Measurements from ENCODE around the gene PALMD.

The PALMD gene

GRCh38 chr1:99673315-99673714 is 27.4 kb downstream of the PALMD start:
- Histone ChIP-seq H3K4me2 (ENCODE audit: low read depth, low read length, poor library complexity, severe bottlenecking) (no peak overlapping the region), H3K9ac (ENCODE audit: low read depth, low read length, poor library complexity, severe bottlenecking) (no peak overlapping the region), H3F3A (ENCODE audit: low read depth) (no peaks in the 10 kb centered on the region), H3K9me3 (ENCODE audit: insufficient read depth, low read depth, low read length) (no peaks in the 10 kb centered on the region), H2AFZ (ENCODE audit: low read length) (no peak overlapping the region), H3K9me2 (replicated peaks; ENCODE audit: low read depth, low read length) (0 out of 2 replicates have a peak, but pooled peaks cover 5% of the 10 kb centered on the region), H3K79me2 (ENCODE audit: insufficient read depth, low read length) (no peaks in the 10 kb centered on the region), H4K20me1 (ENCODE audit: insufficient read depth, low read length, poor library complexity, severe bottlenecking) (no peaks in the 10 kb centered on the region), H3K27me3 (ENCODE audit: insufficient read depth, low read length, poor library complexity, severe bottlenecking) (no peaks in the 10 kb centered on the region), H3K4me3 (ENCODE audit: low read length, poor library complexity, severe bottlenecking) (no peak overlapping the region), H3K4me1 (ENCODE audit: insufficient read depth, low read length, poor library complexity, severe bottlenecking) (no peaks in the 10 kb centered on the region), H3K36me3 (ENCODE audit: insufficient read depth, low read length) (no peaks in the 10 kb centered on the region)
- TF ChIP-seq, protein P1, sequence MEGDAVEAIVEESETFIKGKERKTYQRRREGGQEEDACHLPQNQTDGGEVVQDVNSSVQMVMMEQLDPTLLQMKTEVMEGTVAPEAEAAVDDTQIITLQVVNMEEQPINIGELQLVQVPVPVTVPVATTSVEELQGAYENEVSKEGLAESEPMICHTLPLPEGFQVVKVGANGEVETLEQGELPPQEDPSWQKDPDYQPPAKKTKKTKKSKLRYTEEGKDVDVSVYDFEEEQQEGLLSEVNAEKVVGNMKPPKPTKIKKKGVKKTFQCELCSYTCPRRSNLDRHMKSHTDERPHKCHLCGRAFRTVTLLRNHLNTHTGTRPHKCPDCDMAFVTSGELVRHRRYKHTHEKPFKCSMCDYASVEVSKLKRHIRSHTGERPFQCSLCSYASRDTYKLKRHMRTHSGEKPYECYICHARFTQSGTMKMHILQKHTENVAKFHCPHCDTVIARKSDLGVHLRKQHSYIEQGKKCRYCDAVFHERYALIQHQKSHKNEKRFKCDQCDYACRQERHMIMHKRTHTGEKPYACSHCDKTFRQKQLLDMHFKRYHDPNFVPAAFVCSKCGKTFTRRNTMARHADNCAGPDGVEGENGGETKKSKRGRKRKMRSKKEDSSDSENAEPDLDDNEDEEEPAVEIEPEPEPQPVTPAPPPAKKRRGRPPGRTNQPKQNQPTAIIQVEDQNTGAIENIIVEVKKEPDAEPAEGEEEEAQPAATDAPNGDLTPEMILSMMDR (conservative IDR thresholded peaks at IDR 0.05; ENCODE audit: low read length) = no peak
- no peak for TF ChIP-seq EZH2phosphoT487 (IDR thresholded peaks at IDR 0.05; ENCODE audit: borderline replicate concordance)

DNA sequence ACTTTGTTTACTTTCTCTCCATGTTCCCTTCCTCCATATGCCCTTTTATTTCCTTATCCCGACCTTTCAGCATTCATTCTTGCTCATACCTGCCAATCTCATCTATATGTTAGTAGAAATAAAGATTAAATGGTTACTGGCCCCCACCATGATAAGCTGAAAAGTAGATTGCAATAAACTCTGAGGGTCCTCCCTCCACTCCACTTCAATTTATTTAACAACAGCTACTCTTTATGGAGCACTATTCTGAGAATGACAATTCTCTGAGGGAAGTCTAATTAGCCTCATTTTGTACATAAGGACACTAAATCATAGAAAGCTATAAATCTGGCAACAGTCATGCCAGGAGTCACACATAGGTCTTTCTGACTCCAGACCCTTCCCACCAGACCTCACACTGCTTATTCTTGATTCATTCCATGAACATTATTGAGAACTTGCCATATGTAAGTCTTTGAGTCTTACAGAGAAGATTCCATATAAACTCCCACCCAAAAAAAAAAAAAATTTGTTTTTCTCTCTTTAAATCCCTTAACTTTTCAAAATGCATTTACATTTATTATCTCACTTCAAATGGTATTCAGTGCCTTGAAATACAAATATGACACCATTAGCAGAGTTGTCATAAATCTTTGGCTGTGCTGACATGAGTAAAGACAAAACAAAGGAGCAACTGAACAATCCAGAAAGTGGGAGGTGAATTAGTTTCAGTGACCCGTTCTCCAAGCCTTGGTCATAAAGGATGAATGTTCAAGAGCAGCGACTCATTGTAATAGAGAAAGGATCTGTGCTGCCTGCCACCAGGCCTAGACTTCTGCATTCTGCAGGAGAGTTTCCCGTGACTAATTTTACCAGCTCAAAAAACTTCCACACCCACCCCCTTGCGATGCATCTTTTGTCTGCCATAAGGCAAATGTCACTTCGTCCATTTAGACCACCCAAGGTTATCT is 28.5 kb downstream of the PALMD start:
- Histone ChIP-seq H3K79me2 (ENCODE audit: insufficient read depth, low read length) (no peaks in the 10 kb centered on the region), H3K4me2 (ENCODE audit: low read depth, low read length, poor library complexity, severe bottlenecking) (no peak overlapping the region), H3K9me3 (ENCODE audit: insufficient read depth, low read depth, low read length) (no peaks in the 10 kb centered on the region), H3K27me3 (ENCODE audit: insufficient read depth, low read length, poor library complexity, severe bottlenecking) (no peaks in the 10 kb centered on the region), H3F3A (ENCODE audit: low read depth) (no peaks in the 10 kb centered on the region), H3K9ac (ENCODE audit: low read depth, low read length, poor library complexity, severe bottlenecking) (no peak overlapping the region), H3K4me1 (ENCODE audit: insufficient read depth, low read length, poor library complexity, severe bottlenecking) (no peaks in the 10 kb centered on the region), H3K36me3 (ENCODE audit: insufficient read depth, low read length) (no peaks in the 10 kb centered on the region), H2AFZ (ENCODE audit: low read length) (no peak overlapping the region), H3K9me2 (replicated peaks; ENCODE audit: low read depth, low read length) (0 out of 2 replicates have a peak, but pooled peaks cover 5% of the 10 kb centered on the region), H3K4me3 (ENCODE audit: low read length, poor library complexity, severe bottlenecking) (no peak overlapping the region), H4K20me1 (ENCODE audit: insufficient read depth, low read length, poor library complexity, severe bottlenecking) (no peaks in the 10 kb centered on the region)
- TF ChIP-seq EZH2phosphoT487 (IDR thresholded peaks at IDR 0.05; ENCODE audit: borderline replicate concordance) = no peak
- TF ChIP-seq, protein P1 (conservative IDR thresholded peaks at IDR 0.05; ENCODE audit: low read length) = no peak

DNA sequence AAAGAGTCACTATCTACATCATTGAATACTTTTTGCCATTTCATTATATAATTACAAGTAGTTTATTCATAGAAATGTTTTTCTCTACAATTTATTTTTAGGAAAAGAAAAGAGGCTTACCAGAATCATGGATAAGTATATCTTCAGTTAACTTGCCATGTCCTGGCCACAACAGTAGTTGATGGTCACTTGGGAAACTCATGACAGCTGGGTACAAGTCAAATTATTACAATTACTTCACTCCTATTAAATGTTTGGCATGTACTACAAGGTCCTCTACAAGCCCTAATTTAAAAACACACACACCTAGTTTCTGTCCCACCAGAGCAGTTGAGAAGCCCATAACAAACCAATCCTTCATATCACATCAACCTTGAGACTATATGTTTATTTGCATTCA is 29.4 kb downstream of the PALMD start:
- no peak overlapping the region for H3K9ac ChIP-seq (ENCODE audit: low read depth, low read length, poor library complexity, severe bottlenecking)
- no peaks in the 10 kb centered on the region for H3K4me1 ChIP-seq (ENCODE audit: insufficient read depth, low read length, poor library complexity, severe bottlenecking)
- no peaks in the 10 kb centered on the region for H3K27me3 ChIP-seq (ENCODE audit: insufficient read depth, low read length, poor library complexity, severe bottlenecking)
- H3F3A ChIP-seq (ENCODE audit: low read depth) = no peaks in the 10 kb centered on the region
- no peaks in the 10 kb centered on the region for H3K9me3 ChIP-seq (ENCODE audit: insufficient read depth, low read depth, low read length)
- TF ChIP-seq, protein P1 (conservative IDR thresholded peaks at IDR 0.05; ENCODE audit: low read length) = no peak
- TF ChIP-seq EZH2phosphoT487 (IDR thresholded peaks at IDR 0.05; ENCODE audit: borderline replicate concordance) = no peak
- no peaks in the 10 kb centered on the region for H3K36me3 ChIP-seq (ENCODE audit: insufficient read depth, low read length)
- H4K20me1 ChIP-seq (ENCODE audit: insufficient read depth, low read length, poor library complexity, severe bottlenecking) = no peaks in the 10 kb centered on the region
- H2AFZ ChIP-seq (ENCODE audit: low read length) = no peak overlapping the region
- H3K4me3 ChIP-seq (ENCODE audit: low read length, poor library complexity, severe bottlenecking) = no peak overlapping the region
- 0 out of 2 replicates have a peak, but pooled peaks cover 5% of the 10 kb centered on the region for H3K9me2 ChIP-seq (replicated peaks; ENCODE audit: low read depth, low read length)
- no peak overlapping the region for H3K4me2 ChIP-seq (ENCODE audit: low read depth, low read length, poor library complexity, severe bottlenecking)
- H3K79me2 ChIP-seq (ENCODE audit: insufficient read depth, low read length) = no peaks in the 10 kb centered on the region
